Caco-2 (cell line): Measurements from ENCODE around the gene POMT1. TPM values are rescaled to one million over a fixed set of nuclear protein-coding genes. Genes with fewer than 3 reads are reported as not detected.

Experiments used
- BruUV-seq: library from RNA; stranded (reverse); fragments of 400-500 nt; replicated peaks from 2 replicates; lab custom pipeline; 2021; lab: Mats Ljungman, UMichigan
- CTCF ChIA-PET: fragments of 300-600 bp; sonication (Branson Sonifier 250); formaldehyde crosslinking; loops from one replicate; lab custom pipeline; 2022; ENCODE audit warnings: antibody characterized with exemption; lab: Charles Lee
- POLR2A ChIA-PET: fragments of 300-600 bp; sonication (Branson Sonifier 250); formaldehyde crosslinking; loops from one replicate; lab custom pipeline; 2022; ENCODE audit warnings: antibody characterized with exemption; lab: Charles Lee
- DNase-seq, 2 experiments: peaks; one replicate each; pipeline versions ENCODE4 v3.0.0 to v3.0.0-alpha.2; 2020 to 2022
- H3K27me3 ChIP-seq: replicated peaks from 2 replicates; pipeline ENCODE4 v1.6.0; 2011; ENCODE audit warnings: low read length; ENCODE audit not compliant: control insufficient read depth, insufficient read depth
- H3K36me3 ChIP-seq: 2 replicates; pipeline ENCODE4 v1.5.1; 2011; ENCODE audit warnings: low read length; ENCODE audit not compliant: control insufficient read depth, insufficient read depth
- H3K4me1 ChIP-seq: fragments of 250-450 bp; sonication (Bioruptor Pico); 2 replicates; pipeline ENCODE4 v1.5.1; 2020; ENCODE audit warnings: mild to moderate bottlenecking
- H3K4me3 ChIP-seq: 2 replicates; pipeline ENCODE4 v1.5.1; 2011; ENCODE audit warnings: low read depth, mild to moderate bottlenecking, control low read depth, low read length
- H3K9me3 ChIP-seq: fragments of 250-450 bp; sonication (Bioruptor Pico); 2 replicates; pipeline ENCODE4 v1.5.1; 2020; ENCODE audit warnings: mild to moderate bottlenecking, moderate library complexity
- H3K27ac Mint-ChIP-seq: one replicate; pipeline ENCODE4 v1.8.0; 2022; ENCODE audit warnings: mixed read lengths; ENCODE audit not compliant: unreplicated experiment
- H3K27me3 Mint-ChIP-seq: one replicate; pipeline ENCODE4 v1.8.0; 2022; ENCODE audit warnings: mixed read lengths; ENCODE audit not compliant: insufficient read depth, unreplicated experiment
- H3K36me3 Mint-ChIP-seq: one replicate; pipeline ENCODE4 v1.8.0; 2022; ENCODE audit warnings: mild to moderate bottlenecking, mixed read lengths; ENCODE audit not compliant: insufficient read depth, unreplicated experiment
- H3K4me1 Mint-ChIP-seq: one replicate; pipeline ENCODE4 v1.8.0; 2022; ENCODE audit warnings: low read depth, mixed read lengths; ENCODE audit not compliant: unreplicated experiment
- H3K4me3 Mint-ChIP-seq: one replicate; pipeline ENCODE4 v1.8.0; 2022; ENCODE audit warnings: mild to moderate bottlenecking, moderate library complexity, mixed read lengths; ENCODE audit not compliant: unreplicated experiment
- H3K9me3 Mint-ChIP-seq: one replicate; pipeline ENCODE4 v1.8.0; 2022; ENCODE audit warnings: mixed read lengths; ENCODE audit not compliant: unreplicated experiment
- intact Hi-C: fragments of 100-400 bp; cut with micrococcal nuclease; formaldehyde crosslinking; loops from one replicate; pipeline ENCODE4 v1.10.0; 2022; ENCODE audit not compliant: unreplicated experiment
- total RNA-seq: library from RNA; stranded (reverse); gene quantifications from 2 replicates; pipeline ENCODE4 v1.2.3, GENCODE V29; 2022
- TF ChIP-seq, protein P1 (sequence below), 2 experiments: fragments of 200-600 bp in 1 of 2; IDR thresholded peaks; 1 replicate in 1 of 2; 2 replicates in 1 of 2; pipeline versions ENCODE4 v1.5.1 to v1.8.0; 2011 to 2022; ENCODE audit warnings: antibody characterized with exemption in 1 of 2, control low read depth in 1 of 2, inconsistent platforms in 1 of 2, low read depth in 1 of 2, low read length in 1 of 2, mild to moderate bottlenecking in 1 of 2, moderate library complexity in 1 of 2; ENCODE audit not compliant: insufficient read depth in 1 of 2, severe bottlenecking in 1 of 2, unreplicated experiment in 1 of 2

The POMT1 gene
- total RNA-seq, 1 experiment from 2014 or later: 44.2 TPM

DNA sequence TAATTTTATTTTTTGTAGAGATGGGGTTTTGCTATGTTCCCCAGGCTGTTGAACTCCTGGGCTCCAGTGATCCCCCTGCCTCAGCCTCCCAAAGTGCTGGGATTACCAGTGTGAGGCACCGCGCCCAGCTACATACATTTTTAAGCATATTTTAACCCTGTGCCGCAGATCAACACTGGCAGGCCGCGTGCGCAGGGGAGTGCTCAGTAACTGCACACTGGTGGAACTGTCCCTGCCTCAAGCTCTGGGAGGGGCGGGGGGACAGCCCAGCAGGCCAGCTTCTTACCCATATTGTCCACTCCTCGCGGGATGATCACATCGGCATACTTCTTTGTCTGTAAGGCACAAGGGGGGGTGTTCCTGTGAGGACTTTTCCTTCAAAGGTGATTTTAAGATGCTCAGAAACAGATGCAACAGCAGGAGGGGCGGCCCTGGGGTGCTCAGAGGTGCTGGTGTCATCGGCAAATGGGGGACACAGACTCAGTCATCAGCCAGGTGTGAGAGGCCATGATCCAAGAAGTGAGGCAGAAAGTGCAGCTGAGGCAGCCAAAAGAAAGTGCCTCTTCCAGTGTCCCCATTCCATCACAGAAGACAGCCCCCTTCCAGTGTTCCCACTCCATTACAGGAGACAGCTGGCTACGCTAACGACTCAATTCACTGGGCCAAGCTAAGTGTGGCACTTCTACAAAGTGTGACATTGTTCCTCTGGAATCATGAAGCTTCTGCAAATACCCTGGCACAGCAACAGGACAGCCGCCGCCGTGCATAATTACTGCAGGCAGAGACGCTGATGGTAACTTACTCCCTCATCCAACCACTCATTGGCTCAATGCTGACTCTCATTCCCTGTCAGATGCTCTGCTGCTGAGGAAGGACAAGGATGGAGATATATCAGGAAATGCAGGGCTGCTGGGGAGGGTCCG is 23.2 kb downstream of the POMT1 start:
- H3K36me3 ChIP-seq: peaks cover 9% of the 10 kb centered on the region
- H3K27me3 Mint-ChIP-seq: no peaks in the 10 kb centered on the region
- H3K4me1 Mint-ChIP-seq: no peaks in the 10 kb centered on the region
- intact Hi-C loops: no loop called here
- H3K4me3 ChIP-seq: no peak overlapping the region
- no peaks in the 10 kb centered on the region for H3K9me3 ChIP-seq
- H3K4me1 ChIP-seq: peaks cover 8% of the 10 kb centered on the region; the same call in 1 of the 2 replicates
- TF ChIP-seq, protein P1, sequence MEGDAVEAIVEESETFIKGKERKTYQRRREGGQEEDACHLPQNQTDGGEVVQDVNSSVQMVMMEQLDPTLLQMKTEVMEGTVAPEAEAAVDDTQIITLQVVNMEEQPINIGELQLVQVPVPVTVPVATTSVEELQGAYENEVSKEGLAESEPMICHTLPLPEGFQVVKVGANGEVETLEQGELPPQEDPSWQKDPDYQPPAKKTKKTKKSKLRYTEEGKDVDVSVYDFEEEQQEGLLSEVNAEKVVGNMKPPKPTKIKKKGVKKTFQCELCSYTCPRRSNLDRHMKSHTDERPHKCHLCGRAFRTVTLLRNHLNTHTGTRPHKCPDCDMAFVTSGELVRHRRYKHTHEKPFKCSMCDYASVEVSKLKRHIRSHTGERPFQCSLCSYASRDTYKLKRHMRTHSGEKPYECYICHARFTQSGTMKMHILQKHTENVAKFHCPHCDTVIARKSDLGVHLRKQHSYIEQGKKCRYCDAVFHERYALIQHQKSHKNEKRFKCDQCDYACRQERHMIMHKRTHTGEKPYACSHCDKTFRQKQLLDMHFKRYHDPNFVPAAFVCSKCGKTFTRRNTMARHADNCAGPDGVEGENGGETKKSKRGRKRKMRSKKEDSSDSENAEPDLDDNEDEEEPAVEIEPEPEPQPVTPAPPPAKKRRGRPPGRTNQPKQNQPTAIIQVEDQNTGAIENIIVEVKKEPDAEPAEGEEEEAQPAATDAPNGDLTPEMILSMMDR (IDR thresholded peaks at IDR 0.05; ENCODE audit: insufficient read depth in 1 of 2, low read depth in 1 of 2, low read length in 1 of 2, severe bottlenecking in 1 of 2, unreplicated experiment in 1 of 2): no peak
- no peak overlapping the region for H3K27ac Mint-ChIP-seq
- DNase-seq: no peak
- H3K36me3 Mint-ChIP-seq: peaks cover 66% of the 10 kb centered on the region
- no peaks in the 10 kb centered on the region for H3K9me3 Mint-ChIP-seq
- H3K27me3 ChIP-seq: no peaks in the 10 kb centered on the region
- BruUV-seq: no TSS peak
- no peak overlapping the region for H3K4me3 Mint-ChIP-seq
- ChIA-PET POLR2A (no interaction called here), CTCF (no interaction called here)

DNA sequence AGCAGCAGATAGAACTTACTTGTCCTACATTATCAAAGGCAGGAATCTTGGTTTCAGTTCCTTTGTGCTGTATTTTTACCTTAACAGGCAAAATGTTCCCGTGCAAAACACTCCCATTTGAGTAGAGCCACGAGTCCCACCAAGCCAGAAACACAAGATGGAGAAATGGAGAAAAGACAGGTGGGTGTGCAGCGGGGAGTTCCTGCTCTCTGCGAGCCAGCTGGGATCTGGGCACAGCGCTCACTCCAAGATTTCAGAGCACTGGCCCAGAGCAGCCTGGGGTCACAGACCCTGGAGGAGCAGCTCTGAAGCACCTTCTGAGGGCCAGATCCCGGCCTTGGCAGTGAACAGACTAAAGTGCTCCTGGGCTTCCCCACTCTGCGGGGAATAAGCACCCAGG is 25.5 kb downstream of the POMT1 start:
- H3K27ac Mint-ChIP-seq: no peak overlapping the region
- no peaks in the 10 kb centered on the region for H3K9me3 Mint-ChIP-seq
- Histone ChIP-seq H3K4me1 (peaks cover 11% of the 10 kb centered on the region; the same call in 1 of the 2 replicates), H3K9me3 (no peaks in the 10 kb centered on the region), H3K36me3 (peaks cover 7% of the 10 kb centered on the region), H3K27me3 (no peaks in the 10 kb centered on the region), H3K4me3 (no peak overlapping the region)
- no peaks in the 10 kb centered on the region for H3K27me3 Mint-ChIP-seq
- ChIA-PET POLR2A (no interaction called here), CTCF (no interaction called here)
- no peak overlapping the region for H3K4me3 Mint-ChIP-seq
- H3K36me3 Mint-ChIP-seq: peaks cover 53% of the 10 kb centered on the region
- no peaks in the 10 kb centered on the region for H3K4me1 Mint-ChIP-seq
- TF ChIP-seq, protein P1 (IDR thresholded peaks at IDR 0.05; ENCODE audit: insufficient read depth in 1 of 2, low read depth in 1 of 2, low read length in 1 of 2, severe bottlenecking in 1 of 2, unreplicated experiment in 1 of 2): no peak
- DNase-seq: no peak
- intact Hi-C loops: no loop called here
- no TSS peak for BruUV-seq

DNA sequence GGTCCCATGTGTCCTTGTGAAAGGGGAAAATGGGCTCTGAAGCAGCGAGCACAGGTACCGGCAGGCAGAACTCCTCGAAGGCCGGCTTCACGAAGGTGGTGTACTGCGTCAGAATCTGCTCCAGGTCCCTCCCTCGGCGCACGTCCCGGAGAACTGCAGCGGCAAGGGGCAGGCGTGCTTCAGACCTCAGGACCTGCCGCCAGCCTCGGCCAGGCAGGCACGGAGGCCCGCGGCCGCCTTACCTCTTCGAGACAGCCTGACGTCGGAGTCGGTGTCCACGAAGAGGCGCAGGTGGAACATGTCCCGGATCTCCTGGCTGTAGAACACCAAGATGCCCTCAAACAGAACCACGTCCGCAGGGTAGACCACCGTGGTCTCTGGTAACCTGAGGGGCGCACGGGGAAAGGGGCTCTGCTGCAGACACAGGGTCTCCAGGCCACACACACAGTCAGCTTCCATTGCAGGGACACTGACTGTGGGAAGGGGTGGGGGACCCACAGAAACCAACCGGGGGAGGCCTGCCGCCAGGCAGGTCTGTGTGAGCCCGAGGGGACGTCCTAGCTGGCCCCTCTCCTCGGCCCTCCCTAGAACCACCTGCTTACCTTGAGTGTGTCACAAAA is 26.3 kb downstream of the POMT1 start:
- CTCF ChIA-PET: no interaction called here
- peaks cover 50% of the 10 kb centered on the region for H3K36me3 Mint-ChIP-seq
- H3K4me3 ChIP-seq: no peak overlapping the region

More for the DNA sequence above, 26.3 kb downstream of the POMT1 start:
- Mint-ChIP-seq H3K27ac (no peak overlapping the region), H3K9me3 (no peaks in the 10 kb centered on the region), H3K4me3 (no peak overlapping the region), H3K27me3 (no peaks in the 10 kb centered on the region), H3K4me1 (no peaks in the 10 kb centered on the region)
- Histone ChIP-seq H3K9me3 (no peaks in the 10 kb centered on the region), H3K36me3 (peaks cover 7% of the 10 kb centered on the region), H3K4me1 (peaks cover 11% of the 10 kb centered on the region; the same call in 1 of the 2 replicates), H3K27me3 (no peaks in the 10 kb centered on the region)
- no peak for DNase-seq
- intact Hi-C loops: no loop called here
- POLR2A ChIA-PET: no interaction called here
- TF ChIP-seq, protein P1 (IDR thresholded peaks at IDR 0.05; ENCODE audit: insufficient read depth in 1 of 2, low read depth in 1 of 2, low read length in 1 of 2, severe bottlenecking in 1 of 2, unreplicated experiment in 1 of 2): no peak
- BruUV-seq: no TSS peak
